Neutrophil (primary cell): ENCODE data around the gene SORCS1.

Experiments
- H3K27ac ChIP-seq: fragments of 200-600 bp; sonication (generic); 2 replicates; pipeline ENCODE4 v1.5.1; 2016; ENCODE audit warnings: mild to moderate bottlenecking, moderate library complexity
- H3K27me3 ChIP-seq: fragments of 200-600 bp; sonication (generic); 2 replicates; pipeline ENCODE4 v1.6.0; 2016; ENCODE audit warnings: mild to moderate bottlenecking
- H3K36me3 ChIP-seq: fragments of 200-600 bp; sonication (generic); 2 replicates; pipeline ENCODE4 v1.5.1; 2017
- H3K4me1 ChIP-seq, 2 experiments: fragments of 200-600 bp in 1 of 2; sonication (generic) in 1 of 2; 1 replicate in 1 of 2; 2 replicates in 1 of 2; pipeline versions ENCODE4 v1.5.1 to v1.6.1; 2013 to 2016; ENCODE audit warnings: low read depth in 1 of 2, low read length in 1 of 2, mild to moderate bottlenecking in 1 of 2, moderate library complexity in 1 of 2; ENCODE audit not compliant: control insufficient read depth in 1 of 2, insufficient read depth in 1 of 2
- H3K4me3 ChIP-seq, 2 experiments: fragments of 200-600 bp in 1 of 2; sonication (generic) in 1 of 2; 1 replicate in 1 of 2; 2 replicates in 1 of 2; pipeline ENCODE4 v1.5.1; 2013 to 2016; ENCODE audit warnings: low read depth in 1 of 2, low read length in 1 of 2, mild to moderate bottlenecking in 1 of 2, moderate library complexity in 1 of 2
- H3K9me3 ChIP-seq: fragments of 200-600 bp; sonication (generic); 2 replicates; pipeline ENCODE4 v1.5.1; 2016
- TF ChIP-seq, protein P1 (sequence below): fragments of 200-600 bp; sonication (generic); IDR thresholded peaks from 2 replicates; pipeline ENCODE4 v1.5.1; 2016; ENCODE audit warnings: antibody characterized with exemption

SORCS1 gene

GRCh38 chr10:106972381-106972780, 192.1 kb downstream of the SORCS1 start:
- TF ChIP-seq, protein P1, sequence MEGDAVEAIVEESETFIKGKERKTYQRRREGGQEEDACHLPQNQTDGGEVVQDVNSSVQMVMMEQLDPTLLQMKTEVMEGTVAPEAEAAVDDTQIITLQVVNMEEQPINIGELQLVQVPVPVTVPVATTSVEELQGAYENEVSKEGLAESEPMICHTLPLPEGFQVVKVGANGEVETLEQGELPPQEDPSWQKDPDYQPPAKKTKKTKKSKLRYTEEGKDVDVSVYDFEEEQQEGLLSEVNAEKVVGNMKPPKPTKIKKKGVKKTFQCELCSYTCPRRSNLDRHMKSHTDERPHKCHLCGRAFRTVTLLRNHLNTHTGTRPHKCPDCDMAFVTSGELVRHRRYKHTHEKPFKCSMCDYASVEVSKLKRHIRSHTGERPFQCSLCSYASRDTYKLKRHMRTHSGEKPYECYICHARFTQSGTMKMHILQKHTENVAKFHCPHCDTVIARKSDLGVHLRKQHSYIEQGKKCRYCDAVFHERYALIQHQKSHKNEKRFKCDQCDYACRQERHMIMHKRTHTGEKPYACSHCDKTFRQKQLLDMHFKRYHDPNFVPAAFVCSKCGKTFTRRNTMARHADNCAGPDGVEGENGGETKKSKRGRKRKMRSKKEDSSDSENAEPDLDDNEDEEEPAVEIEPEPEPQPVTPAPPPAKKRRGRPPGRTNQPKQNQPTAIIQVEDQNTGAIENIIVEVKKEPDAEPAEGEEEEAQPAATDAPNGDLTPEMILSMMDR = no peak
- no peaks in the 10 kb centered on the region for H3K27me3 ChIP-seq
- no peak overlapping the region for H3K27ac ChIP-seq
- H3K4me3 ChIP-seq = no peak overlapping the region
- no peaks in the 10 kb centered on the region for H3K9me3 ChIP-seq
- H3K36me3 ChIP-seq = no peaks in the 10 kb centered on the region
- H3K4me1 ChIP-seq = no peaks in the 10 kb centered on the region

DNA sequence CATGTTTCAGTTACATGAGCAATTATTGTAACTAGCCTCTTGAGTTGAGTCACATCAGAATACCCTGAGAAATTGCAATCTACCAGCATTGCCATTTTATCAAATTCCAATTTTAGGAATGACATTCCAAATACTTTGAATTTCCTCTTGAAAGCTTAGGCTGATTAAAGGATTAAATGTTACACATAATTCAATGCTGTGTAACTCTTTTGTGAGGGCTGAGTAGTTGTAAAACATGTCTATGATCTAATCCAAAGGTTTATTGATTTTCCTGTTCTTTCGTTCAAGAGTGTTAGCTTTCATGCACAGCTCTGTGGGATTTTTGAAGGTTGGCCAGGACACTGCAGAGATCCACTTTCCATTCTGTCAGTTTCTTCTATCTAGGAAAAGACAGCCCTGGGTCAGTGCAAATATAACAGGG, 193.1 kb downstream of the SORCS1 start:
- Histone ChIP-seq H3K27ac (no peak overlapping the region), H3K4me1 (no peaks in the 10 kb centered on the region), H3K4me3 (no peak overlapping the region), H3K27me3 (no peaks in the 10 kb centered on the region), H3K9me3 (no peaks in the 10 kb centered on the region), H3K36me3 (no peaks in the 10 kb centered on the region)
- TF ChIP-seq, protein P1 = no peak

DNA sequence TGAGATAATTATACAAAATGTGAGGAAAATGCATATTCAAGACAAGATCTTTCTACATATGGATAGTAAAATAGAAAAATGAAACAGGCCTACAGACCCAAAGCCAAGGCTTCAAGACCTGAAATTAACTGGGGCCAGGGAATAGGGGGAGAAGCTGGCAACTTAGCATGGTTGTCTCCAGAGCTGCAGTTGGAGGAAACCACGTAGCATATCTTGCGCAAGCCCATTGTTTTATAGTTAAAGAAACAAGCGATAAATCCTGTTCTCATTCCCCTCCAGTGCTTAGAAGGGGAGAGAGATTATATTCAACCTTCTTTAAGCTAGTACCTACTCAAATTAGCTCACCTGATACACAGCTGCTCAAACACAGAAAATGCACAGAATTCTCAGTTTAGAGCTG, 197.1 kb downstream of the SORCS1 start:
- Histone ChIP-seq H3K36me3 (no peaks in the 10 kb centered on the region), H3K27me3 (no peaks in the 10 kb centered on the region), H3K27ac (no peak overlapping the region), H3K4me3 (no peak overlapping the region), H3K9me3 (no peaks in the 10 kb centered on the region), H3K4me1 (no peaks in the 10 kb centered on the region)
- TF ChIP-seq, protein P1 = no peak

DNA sequence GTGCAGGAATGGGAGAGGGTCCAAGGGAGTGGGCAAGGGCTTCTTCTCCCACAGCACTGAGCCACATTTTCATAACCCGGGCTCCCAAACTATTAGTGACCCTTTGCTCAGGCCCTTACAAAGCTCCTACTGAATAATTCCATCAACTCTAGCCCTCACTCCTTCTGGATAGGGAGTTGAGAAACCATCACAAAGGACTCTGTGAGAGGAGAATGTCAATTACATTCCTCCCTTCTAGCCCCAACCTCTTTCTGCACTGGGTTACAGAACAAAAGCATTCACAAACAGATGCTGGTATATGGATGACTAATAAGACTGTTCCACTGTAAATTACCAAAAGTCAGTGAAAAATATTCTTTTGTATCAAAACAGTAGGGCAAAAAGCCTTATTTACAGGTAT, 203.7 kb downstream of the SORCS1 start:
- H3K4me3 ChIP-seq = no peak overlapping the region
- no peak overlapping the region for H3K27ac ChIP-seq
- TF ChIP-seq, protein P1 = no peak
- no peaks in the 10 kb centered on the region for H3K9me3 ChIP-seq
- H3K27me3 ChIP-seq = no peaks in the 10 kb centered on the region
- no peaks in the 10 kb centered on the region for H3K36me3 ChIP-seq
- peaks cover 23 to 24% of the 10 kb centered on the region in 2 experiments for H3K4me1 ChIP-seq

DNA sequence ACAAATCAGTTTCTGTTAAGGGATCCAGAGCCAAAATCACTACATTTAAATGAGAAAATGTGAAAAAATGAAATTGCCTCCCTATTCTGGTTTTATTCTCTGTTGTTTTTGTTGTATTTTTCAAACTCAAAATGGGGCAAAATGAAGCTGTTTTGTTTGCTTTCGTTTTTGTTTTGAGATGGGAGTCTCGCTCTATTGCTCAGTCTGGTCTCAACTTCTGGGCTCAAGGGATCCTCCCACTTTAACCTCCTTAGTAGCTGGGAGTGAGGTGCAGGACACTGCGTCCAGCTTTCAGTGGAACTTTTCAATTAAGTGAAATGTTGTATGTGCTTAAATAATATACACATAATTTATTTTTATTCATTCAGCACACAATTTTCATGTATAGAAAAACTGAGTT, 205.0 kb downstream of the SORCS1 start:
- Histone ChIP-seq H3K9me3 (no peaks in the 10 kb centered on the region), H3K36me3 (no peaks in the 10 kb centered on the region), H3K4me3 (no peak overlapping the region), H3K4me1 (peaks cover 23 to 24% of the 10 kb centered on the region in 2 experiments), H3K27me3 (no peaks in the 10 kb centered on the region), H3K27ac (no peak overlapping the region)
- TF ChIP-seq, protein P1 = no peak
